ENCODE results near the gene PHTF2.
A peak's percentile ranks its signal among the peaks of the same experiment; 100 is the strongest.

PHTF2 gene

GRCh38 chr7:77837275-77837674, 38.7 kb downstream of the PHTF2 start:
- FAIRE-seq: peak; percentile 24
- no peak for DNase-seq (ENCODE audit: insufficient read length)
- TF ChIP-seq POLR2AphosphoS5 (IDR thresholded peaks at IDR 0.05; ENCODE audit: low read depth, low read length) (no peak), TAF1 (IDR thresholded peaks at IDR 0.05; ENCODE audit: borderline replicate concordance, low read depth, low read length) (no peak), POLR2A (IDR thresholded peaks at IDR 0.05; ENCODE audit: low read depth, low read length) (no peak)

DNA sequence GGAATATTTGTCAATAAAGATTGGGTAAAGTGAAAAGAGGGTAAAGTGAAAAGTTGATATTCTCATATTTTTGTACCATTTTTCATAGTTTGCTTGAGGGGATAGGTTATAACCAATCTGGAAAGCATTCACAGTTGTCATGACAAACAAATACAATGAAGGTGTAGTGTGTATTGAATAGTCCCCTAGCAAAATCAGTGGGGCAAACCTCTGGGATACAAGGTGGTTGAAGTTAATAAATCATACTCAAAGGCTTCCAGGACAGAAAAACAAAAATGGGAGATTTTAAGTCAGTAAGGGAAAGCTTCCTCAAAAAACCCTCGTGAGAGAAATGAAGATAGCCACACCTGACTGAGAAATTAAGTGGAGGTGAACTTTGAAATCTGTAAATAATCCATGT, 39.4 kb downstream of the PHTF2 start:
- DNase-seq (ENCODE audit: insufficient read length): no peak
- FAIRE-seq: peak; percentile 81
- no peak for TF ChIP-seq TAF1 (IDR thresholded peaks at IDR 0.05; ENCODE audit: borderline replicate concordance, low read depth, low read length)
- no peak for TF ChIP-seq POLR2A (IDR thresholded peaks at IDR 0.05; ENCODE audit: low read depth, low read length)
- TF ChIP-seq POLR2AphosphoS5 (IDR thresholded peaks at IDR 0.05; ENCODE audit: low read depth, low read length): no peak

DNA sequence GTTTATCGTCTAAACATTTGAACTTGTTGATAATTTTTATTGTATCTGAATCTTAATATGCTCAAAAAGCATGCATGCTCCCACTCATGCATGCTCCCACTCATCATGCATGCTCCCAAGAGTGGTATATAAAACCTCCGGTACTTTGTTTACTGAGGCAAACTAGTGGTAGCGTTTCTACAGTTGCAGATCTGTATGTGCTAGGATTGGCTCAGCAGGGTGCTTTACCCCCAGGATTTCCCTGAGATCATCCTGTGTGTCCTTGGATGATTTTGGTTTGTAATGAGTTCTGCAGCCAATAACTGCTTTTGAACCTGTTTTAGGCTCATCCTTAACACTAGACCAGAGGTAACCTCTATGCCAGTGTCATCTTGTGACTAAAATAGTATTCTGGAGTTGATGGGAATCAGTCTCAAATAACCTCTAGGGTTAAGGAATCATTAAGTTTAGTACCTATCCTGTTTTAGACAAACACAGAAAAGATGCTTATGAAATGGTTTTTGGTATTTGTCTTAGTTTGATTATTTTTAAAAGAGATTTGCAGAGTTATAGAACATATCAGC, 40.4 kb downstream of the PHTF2 start:
- DNase-seq (ENCODE audit: insufficient read length) (no peak), FAIRE-seq (no peak)
- no peak for TF ChIP-seq TAF1 (IDR thresholded peaks at IDR 0.05; ENCODE audit: borderline replicate concordance, low read depth, low read length)

DNA sequence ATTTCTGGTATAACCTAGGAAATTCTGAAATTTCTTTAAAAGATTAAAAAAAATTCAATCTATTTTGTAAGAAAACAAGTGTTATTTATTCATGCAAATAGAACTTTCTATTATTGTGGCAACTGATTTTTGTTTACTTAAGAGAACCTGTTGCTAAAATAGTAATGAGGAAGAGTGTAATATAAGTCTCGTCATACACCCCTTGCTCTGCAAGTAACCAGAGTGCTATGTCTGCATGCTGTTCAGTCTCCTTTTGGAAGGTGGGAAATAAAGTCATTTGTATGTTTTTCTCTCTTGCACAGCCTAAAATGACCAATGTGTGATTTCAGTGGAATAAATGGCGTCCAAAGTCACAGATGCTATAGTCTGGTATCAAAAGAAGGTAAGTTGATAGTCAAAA, 41.3 kb downstream of the PHTF2 start:
- FAIRE-seq (peak; percentile 82), DNase-seq (ENCODE audit: insufficient read length) (no peak)
- no peak for TF ChIP-seq POLR2A (IDR thresholded peaks at IDR 0.05; ENCODE audit: low read depth, low read length)
- TF ChIP-seq POLR2AphosphoS5 (IDR thresholded peaks at IDR 0.05; ENCODE audit: low read depth, low read length): no peak
- TF ChIP-seq TAF1 (IDR thresholded peaks at IDR 0.05; ENCODE audit: borderline replicate concordance, low read depth, low read length): no peak

DNA sequence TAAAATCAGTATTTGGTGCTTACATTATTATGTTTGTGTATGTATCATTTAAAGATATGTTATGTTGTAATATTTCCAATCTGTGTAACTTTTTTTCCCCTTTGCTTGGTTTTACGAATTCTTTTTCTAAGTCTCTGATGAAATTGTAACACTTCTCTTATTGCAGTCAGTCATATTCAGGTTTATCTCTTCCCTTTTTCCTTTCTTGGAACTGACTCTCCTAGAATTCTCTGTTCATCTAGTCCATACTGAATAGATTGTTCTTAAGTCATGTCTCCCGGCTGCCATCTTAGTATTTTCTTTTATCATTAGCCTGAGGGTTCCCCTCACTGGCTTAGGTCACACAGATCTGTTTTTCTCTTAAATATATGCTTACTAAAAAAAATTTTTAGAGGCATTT, 44.6 kb downstream of the PHTF2 start:
- FAIRE-seq (no peak), DNase-seq (ENCODE audit: insufficient read length) (no peak)
- TF ChIP-seq POLR2A (IDR thresholded peaks at IDR 0.05; ENCODE audit: low read depth, low read length) (no peak), TAF1 (IDR thresholded peaks at IDR 0.05; ENCODE audit: borderline replicate concordance, low read depth, low read length) (no peak), POLR2AphosphoS5 (IDR thresholded peaks at IDR 0.05; ENCODE audit: low read depth, low read length) (no peak)

DNA sequence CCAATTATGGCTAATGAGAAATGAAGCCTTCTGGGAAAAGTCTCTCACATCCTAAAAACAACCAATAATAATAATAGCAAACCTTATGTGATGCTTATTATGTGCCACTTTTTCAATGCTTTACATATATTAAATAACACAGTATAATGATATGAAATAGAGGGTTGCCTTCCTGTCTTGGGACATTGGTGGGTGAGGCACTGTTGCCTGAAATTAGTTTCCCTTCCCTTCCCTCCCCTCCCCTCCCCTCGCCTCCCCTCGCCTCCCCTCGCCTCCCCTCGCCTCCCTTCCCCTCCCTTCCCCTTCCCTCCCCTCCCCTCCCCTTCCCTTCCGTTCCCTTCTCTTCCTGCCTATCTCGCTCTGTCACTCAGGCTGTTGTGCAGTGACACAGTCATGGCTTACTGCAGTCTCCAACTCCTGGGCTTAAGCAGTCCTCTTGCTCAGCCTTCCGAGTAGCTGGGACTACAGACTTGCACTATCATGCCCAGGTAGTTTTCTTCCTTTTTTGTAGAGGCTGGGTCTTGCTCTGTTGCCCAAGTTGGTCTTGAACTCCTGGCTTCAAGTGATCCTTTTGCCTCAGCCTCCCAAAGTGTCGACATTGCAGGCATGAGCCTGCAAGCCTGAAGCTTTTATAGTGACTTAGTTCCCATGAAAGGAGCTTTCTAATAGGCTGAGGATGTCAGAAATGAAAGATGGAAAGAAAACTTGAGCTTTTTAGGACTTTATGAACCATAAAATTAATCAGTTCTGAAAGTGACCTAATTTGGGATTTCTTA, 47.9 kb downstream of the PHTF2 start:
- FAIRE-seq (no peak), DNase-seq (ENCODE audit: insufficient read length) (no peak)
- TF ChIP-seq POLR2AphosphoS5 (IDR thresholded peaks at IDR 0.05; ENCODE audit: low read depth, low read length): no peak
- TF ChIP-seq TAF1 (IDR thresholded peaks at IDR 0.05; ENCODE audit: borderline replicate concordance, low read depth, low read length): no peak

- DNase-seq (ENCODE audit: insufficient read length) (no peak), FAIRE-seq (no peak)
- TF ChIP-seq POLR2A (IDR thresholded peaks at IDR 0.05; ENCODE audit: low read depth, low read length) (no peak), POLR2AphosphoS5 (IDR thresholded peaks at IDR 0.05; ENCODE audit: low read depth, low read length) (no peak), TAF1 (IDR thresholded peaks at IDR 0.05; ENCODE audit: borderline replicate concordance, low read depth, low read length) (no peak)
Measured at GRCh38 chr7:77855371-77856083, 57.0 kb downstream of the PHTF2 start.

- FAIRE-seq: no peak
- TF ChIP-seq POLR2A (IDR thresholded peaks at IDR 0.05; ENCODE audit: low read depth, low read length) (no peak), POLR2AphosphoS5 (IDR thresholded peaks at IDR 0.05; ENCODE audit: low read depth, low read length) (no peak), TAF1 (IDR thresholded peaks at IDR 0.05; ENCODE audit: borderline replicate concordance, low read depth, low read length) (no peak)
- DNase-seq (ENCODE audit: insufficient read length): no peak
Measured at GRCh38 chr7:77858278-77858677, 59.7 kb downstream of the PHTF2 start.

DNA sequence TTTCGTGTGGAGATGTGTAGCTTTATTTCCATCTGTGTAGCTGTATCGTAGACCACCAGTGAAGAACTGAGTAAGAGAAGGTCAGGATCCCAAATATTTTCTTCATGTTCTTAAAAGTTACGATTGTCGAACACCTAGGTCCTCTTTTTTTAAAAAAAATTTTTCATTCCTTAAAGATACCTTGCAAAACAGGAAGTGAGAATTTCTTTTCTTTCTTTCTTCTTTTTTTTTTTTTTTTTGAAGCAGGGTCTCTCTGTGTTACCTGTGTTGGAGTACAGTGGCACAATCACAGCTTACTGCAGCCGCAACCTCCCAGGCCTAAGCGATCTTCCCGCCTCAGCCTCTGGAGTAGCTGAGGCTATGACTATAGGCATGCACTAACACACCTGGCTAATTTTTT, 60.8 kb downstream of the PHTF2 start:
- DNase-seq (ENCODE audit: insufficient read length) (no peak), FAIRE-seq (peak; percentile 14)
- no peak for TF ChIP-seq POLR2AphosphoS5 (IDR thresholded peaks at IDR 0.05; ENCODE audit: low read depth, low read length)
- TF ChIP-seq TAF1 (IDR thresholded peaks at IDR 0.05; ENCODE audit: borderline replicate concordance, low read depth, low read length): no peak
- TF ChIP-seq POLR2A (IDR thresholded peaks at IDR 0.05; ENCODE audit: low read depth, low read length): no peak

- FAIRE-seq (no peak), DNase-seq (ENCODE audit: insufficient read length) (no peak)
- no peak for TF ChIP-seq POLR2AphosphoS5 (IDR thresholded peaks at IDR 0.05; ENCODE audit: low read depth, low read length)
- no peak for TF ChIP-seq POLR2A (IDR thresholded peaks at IDR 0.05; ENCODE audit: low read depth, low read length)
- TF ChIP-seq TAF1 (IDR thresholded peaks at IDR 0.05; ENCODE audit: borderline replicate concordance, low read depth, low read length): no peak
Measured at GRCh38 chr7:77862691-77863090, 64.1 kb downstream of the PHTF2 start.

DNA sequence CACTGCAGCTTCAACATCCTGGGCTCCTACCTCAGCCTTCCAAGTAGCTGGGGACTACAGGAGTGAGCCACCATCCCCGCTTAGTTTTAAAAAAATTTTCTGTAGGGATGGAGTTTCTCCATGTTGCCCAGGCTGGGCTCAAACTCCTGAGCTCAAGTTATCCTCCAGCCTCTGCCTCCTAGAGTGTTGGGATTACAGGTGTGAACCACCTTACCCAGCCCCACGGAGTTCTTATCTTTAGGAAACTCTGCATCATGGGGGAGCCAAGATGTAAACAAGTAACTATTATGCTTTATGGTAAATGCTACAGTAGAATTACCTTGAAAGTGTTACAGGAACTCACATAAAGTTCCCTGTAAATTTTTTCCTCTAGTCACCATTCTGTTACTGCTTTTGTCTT, 65.3 kb downstream of the PHTF2 start:
- FAIRE-seq (no peak), DNase-seq (ENCODE audit: insufficient read length) (no peak)
- no peak for TF ChIP-seq POLR2A (IDR thresholded peaks at IDR 0.05; ENCODE audit: low read depth, low read length)
- no peak for TF ChIP-seq TAF1 (IDR thresholded peaks at IDR 0.05; ENCODE audit: borderline replicate concordance, low read depth, low read length)
- TF ChIP-seq POLR2AphosphoS5 (IDR thresholded peaks at IDR 0.05; ENCODE audit: low read depth, low read length): no peak

DNA sequence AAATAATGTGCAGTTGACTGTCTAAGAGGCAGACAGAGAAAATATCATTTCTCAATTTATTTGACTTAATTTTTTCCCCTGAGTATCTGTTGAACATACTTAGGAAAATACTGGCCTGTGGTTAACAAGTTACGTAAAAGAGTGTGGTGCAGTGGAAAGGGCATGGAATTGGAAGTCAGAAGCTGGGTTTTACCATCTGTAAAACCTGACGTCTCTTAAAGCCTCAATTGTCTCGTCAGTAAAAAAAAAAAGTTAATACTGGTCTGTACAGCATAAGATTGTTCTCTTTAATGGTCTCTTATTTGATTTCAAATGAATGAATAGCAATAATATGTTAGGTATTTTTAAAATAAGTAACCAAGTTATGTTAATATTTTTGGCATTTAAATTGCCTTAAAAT, 67.8 kb downstream of the PHTF2 start:
- FAIRE-seq (no peak), DNase-seq (ENCODE audit: insufficient read length) (no peak)
- no peak for TF ChIP-seq POLR2A (IDR thresholded peaks at IDR 0.05; ENCODE audit: low read depth, low read length)
- no peak for TF ChIP-seq TAF1 (IDR thresholded peaks at IDR 0.05; ENCODE audit: borderline replicate concordance, low read depth, low read length)
- no peak for TF ChIP-seq POLR2AphosphoS5 (IDR thresholded peaks at IDR 0.05; ENCODE audit: low read depth, low read length)

All from GM12892 (cell line).